ENCODE data around the gene DNALI1.

- TF ChIP-seq EZH2 (IDR thresholded peaks at IDR 0.05; ENCODE audit: insufficient read depth, poor library complexity, severe bottlenecking) (no peak), EZH2phosphoT487 (IDR thresholded peaks at IDR 0.05; ENCODE audit: insufficient read depth, low read depth) (no peak)
Observed at GRCh38 chr1:37601441-37601840, 44.7 kb downstream of the DNALI1 start.

Data from GM23248 (cell line).